Stimulated activated naive CD4-positive, alpha-beta T cell (primary cell): ENCODE measurements around the gene GRM1.
"Not testable (repeated sequence)": the region's sequence is repeated elsewhere in the genome, so short reads cannot be mapped to it uniquely, and the experiment has no call there.

Experiments used
- DNase-seq, 6 experiments: peaks; one replicate each; lab custom pipeline; 2025; lab: John Stamatoyannopoulos, UW

The GRM1 gene

GRCh38 chr6:146191612-146192011 lies 162.8 kb downstream of the GRM1 start:
- no peak for DNase-seq

- DNase-seq: no peak
Observed at GRCh38 chr6:146194434-146194833, 165.6 kb downstream of the GRM1 start.

GRCh38 chr6:146200176-146200575 lies 171.3 kb downstream of the GRM1 start:
- no peak for DNase-seq

DNA sequence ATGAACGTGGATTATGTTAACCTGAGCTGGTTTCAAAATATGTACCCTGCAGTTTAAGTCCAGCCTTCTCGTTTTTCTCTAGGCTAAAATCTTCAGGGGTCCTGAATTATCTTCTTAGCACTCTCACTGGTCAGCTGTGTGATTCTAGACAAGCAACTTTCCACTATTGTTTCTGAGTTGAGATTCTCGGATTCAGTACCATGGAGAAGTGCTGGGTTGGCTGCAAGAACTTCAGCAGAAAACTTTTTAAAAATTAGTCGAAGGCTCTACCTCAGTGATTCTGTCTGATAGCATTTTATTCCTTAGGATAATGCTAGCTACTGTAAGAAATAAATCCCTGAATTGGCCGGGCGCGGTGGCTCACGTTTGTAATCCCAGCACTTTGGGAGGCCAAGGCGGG lies 173.7 kb downstream of the GRM1 start:
- no peak for DNase-seq

GRCh38 chr6:146209942-146210341 lies 181.1 kb downstream of the GRM1 start:
- DNase-seq: no peak

GRCh38 chr6:146210406-146211083 lies 181.7 kb downstream of the GRM1 start:
- no peak for DNase-seq

- no peak for DNase-seq
Observed at GRCh38 chr6:146211646-146212045, 182.8 kb downstream of the GRM1 start.

GRCh38 chr6:146212781-146213180 lies 183.9 kb downstream of the GRM1 start:
- DNase-seq: no peak

GRCh38 chr6:146219101-146219500 lies 190.2 kb downstream of the GRM1 start:
- no peak for DNase-seq

DNA sequence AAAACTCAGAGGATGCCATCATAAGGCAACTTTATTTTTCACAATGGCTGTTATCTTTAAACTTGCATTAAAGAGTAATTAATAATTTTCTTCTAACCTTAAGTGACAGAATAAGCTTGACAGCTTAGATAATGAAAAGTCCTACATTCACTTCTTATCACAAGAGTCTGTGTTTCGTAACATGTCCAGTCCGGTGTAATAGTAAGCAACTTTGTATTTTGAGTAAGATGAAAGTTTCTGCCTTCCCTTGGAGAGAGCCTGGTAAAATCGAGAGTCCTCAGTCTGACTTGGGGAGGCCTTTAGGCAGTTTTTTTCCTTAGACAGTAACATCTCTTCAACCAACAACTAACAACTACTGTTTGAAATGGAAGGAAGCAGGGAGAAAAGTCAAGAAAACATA lies 195.6 kb downstream of the GRM1 start:
- DNase-seq: no peak

DNA sequence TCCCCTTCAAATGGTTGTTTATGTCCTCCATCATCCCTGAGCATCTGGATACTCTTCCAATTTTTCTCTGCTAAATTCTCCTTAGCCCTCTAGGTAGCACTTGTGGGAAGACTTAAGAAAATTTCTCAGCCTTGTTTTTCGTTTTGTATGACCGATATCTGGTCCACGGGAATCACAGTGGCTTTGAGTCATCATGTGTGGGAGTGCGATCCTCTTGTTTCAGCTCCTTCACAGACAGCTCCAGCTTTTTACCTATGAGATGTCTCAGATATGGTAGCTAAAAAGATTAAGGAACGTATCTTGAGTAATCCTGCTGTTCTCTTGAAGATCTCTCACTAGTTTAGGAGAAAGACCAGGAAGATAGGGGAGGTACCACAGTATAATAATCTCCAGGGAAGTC lies 196.1 kb downstream of the GRM1 start:
- DNase-seq: no peak

GRCh38 chr6:146240322-146240721 lies 211.5 kb downstream of the GRM1 start:
- DNase-seq: no peak

DNA sequence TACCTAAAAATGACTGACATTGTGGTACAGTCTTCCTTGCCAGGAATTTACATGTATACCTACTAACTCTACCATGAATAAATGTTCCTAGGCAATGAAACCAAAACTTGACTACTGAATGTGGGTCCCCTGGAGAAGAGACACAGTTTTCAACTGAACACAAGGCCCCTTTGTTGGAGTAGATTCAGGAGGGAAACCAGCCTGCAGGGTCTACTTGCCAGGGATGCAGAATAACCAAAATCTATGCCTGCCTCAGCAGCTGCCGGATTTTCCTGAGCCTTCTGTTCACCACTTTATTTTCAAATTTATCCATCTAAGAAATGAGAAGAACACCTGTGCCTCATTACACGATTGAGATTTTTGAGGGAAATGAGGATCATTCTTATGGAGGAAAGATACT lies 211.9 kb downstream of the GRM1 start:
- DNase-seq: no peak

DNA sequence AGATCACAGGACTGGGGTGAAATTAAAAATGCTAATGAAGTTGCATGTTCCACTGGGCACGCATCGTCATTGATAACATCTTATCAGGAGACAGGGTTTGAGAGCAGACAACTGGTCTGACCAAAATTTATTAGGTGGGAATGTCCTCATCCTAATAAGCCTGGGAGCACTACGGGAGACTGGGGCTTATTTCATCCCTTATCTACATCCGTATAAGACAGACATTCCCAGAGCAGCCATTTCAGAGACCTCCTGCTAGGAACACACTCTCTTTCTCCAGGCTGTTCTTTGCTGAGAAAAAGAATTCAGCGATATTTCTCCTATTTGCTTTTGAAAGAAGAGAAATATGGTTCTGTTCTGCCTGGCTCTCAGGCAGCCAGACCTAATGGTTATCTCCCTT lies 214.8 kb downstream of the GRM1 start:
- DNase-seq: not testable (repeated sequence)

- DNase-seq: no peak
Observed at GRCh38 chr6:146244630-146245143, 215.8 kb downstream of the GRM1 start.

DNA sequence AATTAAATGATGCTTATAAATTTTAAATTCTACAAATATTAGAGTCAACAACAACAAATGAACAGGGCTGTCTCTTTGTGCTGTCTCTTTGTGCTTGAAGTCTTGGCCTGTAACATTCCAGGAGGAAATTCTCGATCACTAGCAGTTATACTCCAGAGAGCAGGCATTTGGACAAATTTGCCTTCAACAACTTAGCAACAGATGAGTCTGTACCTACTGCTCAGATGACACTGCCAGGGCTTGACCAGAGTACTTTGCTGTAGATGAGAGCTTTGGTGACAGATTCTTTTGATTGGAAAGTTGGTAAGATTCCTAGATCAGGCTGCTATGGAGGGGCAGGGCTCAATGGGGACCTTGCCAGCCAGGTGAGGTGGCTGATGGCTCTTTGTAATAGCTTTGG lies 217.2 kb downstream of the GRM1 start:
- DNase-seq: no peak

DNA sequence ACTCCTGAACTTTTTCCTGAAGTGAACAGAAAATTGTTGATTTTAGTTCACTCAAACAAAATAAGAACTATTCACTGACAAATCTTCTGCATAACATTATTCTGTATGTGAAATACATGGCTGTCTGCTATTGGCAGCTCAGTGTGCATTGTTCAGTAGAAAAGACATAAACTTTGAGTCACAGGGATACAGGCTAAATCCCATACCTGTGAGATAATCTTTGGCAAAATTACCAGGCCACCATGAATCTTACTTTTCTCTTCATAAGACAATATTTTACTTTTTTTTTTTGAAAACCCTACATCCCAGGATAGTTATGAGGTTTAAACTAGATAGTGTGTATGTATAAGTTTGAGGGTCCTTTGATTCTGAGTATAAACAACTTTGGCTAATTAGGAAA lies 224.8 kb downstream of the GRM1 start:
- no peak for DNase-seq

GRCh38 chr6:146258206-146258605 lies 229.3 kb downstream of the GRM1 start:
- DNase-seq: no peak

DNA sequence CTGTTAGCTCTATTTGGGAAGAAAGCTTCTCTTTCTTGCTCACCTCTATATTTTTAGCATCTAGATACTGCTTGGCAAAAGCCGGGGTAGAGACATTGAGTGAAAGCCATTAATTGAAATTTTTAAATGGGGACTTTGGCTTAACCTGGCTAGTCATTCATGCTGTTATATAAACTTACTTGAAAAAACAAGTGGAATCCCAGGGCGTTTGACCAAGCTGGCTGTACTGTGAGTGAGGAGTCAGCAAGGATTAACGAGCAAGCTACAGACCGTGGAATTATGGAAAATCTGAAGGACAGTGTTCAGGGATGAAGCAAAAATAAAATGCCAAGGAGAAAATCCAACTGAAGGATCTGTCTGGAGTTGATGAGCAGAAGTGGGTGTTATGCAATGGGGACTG lies 232.0 kb downstream of the GRM1 start:
- no peak for DNase-seq

DNA sequence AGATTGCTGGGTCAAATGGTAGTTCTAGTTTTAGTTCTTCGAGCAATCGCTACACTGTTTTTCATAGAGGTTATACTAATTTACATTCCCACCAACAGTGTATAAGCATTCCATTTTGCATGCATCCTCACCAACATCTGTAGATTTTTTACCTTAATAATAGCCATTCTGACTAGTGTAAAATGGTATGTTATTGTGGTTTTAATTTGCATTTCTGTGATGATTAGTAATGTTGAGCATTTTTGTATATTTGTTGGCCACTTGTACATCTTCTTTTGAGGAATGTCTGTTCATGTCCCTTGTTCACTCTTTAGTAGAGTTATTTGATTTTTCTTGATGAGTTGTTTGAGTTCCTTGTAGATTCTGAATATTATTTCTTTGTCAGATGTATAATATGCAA lies 236.2 kb downstream of the GRM1 start:
- DNase-seq: no peak

DNA sequence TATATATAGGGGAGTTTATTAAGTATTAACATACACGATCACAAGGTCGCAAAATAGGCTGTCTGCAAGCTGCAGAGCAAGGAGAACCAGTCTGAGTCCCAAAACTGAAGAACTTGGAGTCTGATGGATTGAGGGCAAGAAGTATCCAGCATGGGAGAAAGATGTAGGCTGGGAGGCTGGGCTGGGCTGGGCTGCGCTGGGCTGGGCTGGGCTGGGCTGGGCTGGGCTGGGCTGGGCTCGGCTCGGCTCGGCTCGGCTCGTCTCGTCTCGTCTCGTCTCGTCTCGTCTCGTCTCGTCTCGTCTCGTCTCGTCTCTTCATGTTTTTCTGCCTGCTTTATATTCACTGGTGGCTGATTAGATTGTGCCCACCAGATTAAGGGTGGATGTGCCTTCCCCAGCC lies 238.6 kb downstream of the GRM1 start:
- DNase-seq: no peak

GRCh38 chr6:146267946-146268345 lies 239.1 kb downstream of the GRM1 start:
- no peak for DNase-seq

DNA sequence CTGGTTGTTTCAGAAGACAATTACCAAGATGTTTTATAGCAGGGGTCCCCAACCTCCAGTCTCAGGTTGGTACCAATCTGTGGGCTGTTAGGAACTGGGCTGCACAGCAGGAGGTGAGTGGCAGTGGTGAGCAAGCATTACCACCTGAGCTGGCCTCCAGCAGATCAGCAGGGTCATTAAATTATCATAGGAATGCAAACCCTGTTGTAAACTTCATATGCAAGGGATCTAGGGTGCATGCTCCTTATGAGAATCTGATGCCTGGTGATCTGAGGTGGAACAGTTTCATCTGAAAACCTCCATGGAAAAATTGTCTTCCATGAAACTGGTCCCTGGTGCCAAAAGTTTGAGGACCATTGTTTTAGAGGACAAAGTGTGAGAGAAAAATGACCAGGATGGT lies 240.6 kb downstream of the GRM1 start:
- DNase-seq: no peak

GRCh38 chr6:146271163-146271562 lies 242.3 kb downstream of the GRM1 start:
- DNase-seq: not testable (repeated sequence)
